HG03521 (cell line): ENCODE results near the gene HOGA1.
"Not testable (repeated sequence)": the region's sequence is repeated elsewhere in the genome, so short reads cannot be mapped to it uniquely, and the experiment has no call there.

ENCODE experiments used
- ATAC-seq: cut with Tn5 transposase; IDR thresholded peaks from one replicate; pipeline ENCODE4 v1.9.1; 2021; ENCODE audit warnings: mild to moderate bottlenecking, moderate library complexity; ENCODE audit not compliant: unreplicated experiment

HOGA1 gene

GRCh38 chr10:97554336-97554735 is 29.9 kb upstream of the HOGA1 start:
- ATAC-seq: not testable (repeated sequence)

DNA sequence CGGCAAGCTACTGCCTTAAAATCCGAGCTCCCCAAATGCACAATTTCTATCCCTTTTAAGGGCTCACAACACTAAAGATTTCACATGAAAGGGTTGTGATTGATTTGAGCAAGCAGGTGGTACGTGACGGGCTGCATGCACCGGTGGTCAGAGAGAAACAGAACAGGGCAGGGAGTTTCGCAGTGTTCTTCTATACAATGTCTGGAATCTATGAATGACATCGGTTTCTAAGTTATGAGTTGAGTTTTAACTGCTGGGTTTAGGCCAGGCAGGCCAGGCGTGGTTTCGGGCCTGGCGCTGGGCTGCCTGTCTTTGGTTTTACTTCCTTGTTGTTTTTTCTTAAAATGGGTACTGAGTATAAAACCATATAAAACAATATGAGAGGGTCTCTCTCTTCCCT is 28.6 kb upstream of the HOGA1 start:
- ATAC-seq: not testable (repeated sequence)

GRCh38 chr10:97560731-97561381 is 23.3 kb upstream of the HOGA1 start:
- not testable (repeated sequence) for ATAC-seq

DNA sequence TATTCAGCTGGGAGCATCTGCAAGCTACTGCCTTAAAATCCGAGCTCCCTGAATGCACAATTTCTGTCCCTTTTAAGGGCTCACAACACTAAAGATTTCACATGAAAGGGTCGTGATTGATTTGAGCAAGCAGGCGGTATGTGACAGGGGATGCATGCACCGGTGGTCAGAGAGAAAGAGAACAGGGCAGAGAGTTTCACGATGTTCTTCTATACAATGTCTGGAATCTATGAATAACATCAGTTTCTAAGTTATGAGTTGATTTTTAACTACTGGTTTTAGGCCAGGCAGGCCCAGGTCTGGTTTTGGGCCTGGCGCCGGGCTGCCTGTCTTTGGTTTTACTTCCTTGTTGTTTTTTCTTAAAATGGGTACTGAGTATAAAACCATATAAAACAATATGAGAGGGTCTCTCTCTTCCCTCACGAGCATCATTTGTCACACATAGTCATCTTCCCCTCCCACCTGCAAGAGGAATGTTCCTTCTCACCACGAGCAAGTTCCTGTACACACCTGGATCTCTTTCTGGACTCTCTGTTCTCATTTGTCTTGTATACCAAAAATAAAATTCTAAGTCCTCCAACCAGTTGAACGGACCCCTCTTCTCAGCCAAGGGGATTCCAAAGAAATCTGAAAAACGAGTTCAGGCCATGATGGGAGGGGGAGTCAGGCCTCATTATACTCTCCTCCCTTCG is 22.7 kb upstream of the HOGA1 start:
- ATAC-seq: not testable (repeated sequence)

- ATAC-seq: not testable (repeated sequence)
These were observed 21.9 kb upstream of the HOGA1 start for GRCh38 chr10:97562329-97562728.

GRCh38 chr10:97563337-97563736 is 20.9 kb upstream of the HOGA1 start:
- ATAC-seq: no peak

- ATAC-seq: no peak
These were observed 19.4 kb upstream of the HOGA1 start for GRCh38 chr10:97564776-97565175.

GRCh38 chr10:97566336-97566996 is 17.7 kb upstream of the HOGA1 start:
- ATAC-seq: no peak

- ATAC-seq: no peak
These were observed 16.3 kb upstream of the HOGA1 start for GRCh38 chr10:97567891-97568290.

DNA sequence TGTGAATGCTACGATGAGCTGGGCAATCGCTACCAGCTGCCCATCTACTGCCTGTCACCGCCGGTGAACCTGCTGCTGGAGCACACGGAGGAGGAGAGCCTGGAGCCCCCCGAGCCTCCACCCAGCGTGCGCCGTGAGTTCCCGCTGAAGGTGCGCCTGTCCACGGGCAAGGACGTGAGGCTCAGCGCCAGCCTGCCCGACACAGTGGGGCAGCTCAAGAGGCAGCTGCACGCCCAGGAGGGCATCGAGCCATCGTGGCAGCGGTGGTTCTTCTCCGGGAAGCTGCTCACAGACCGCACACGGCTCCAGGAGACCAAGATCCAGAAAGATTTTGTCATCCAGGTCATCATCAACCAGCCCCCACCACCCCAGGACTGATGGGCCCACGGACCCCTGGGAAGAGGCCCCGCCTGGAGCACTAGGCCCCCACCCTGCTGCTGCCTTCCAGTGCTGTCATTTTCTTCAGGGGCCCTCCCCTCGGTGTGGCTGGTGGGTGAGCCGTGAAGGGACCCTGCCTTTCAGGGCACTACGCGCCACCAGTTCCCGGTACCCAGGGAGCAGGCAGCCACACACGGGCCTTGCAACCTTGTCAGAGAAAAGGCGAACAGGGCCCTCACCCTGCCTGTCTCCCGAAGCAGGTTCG is 13.9 kb upstream of the HOGA1 start:
- ATAC-seq: no peak

- no peak for ATAC-seq
These were observed 13.3 kb upstream of the HOGA1 start for GRCh38 chr10:97570789-97571471.

- no peak for ATAC-seq
These were observed 12.6 kb upstream of the HOGA1 start for GRCh38 chr10:97571622-97572021.

- no peak for ATAC-seq
These were observed 11.8 kb upstream of the HOGA1 start, which contains the start of gene ANKRD2 for GRCh38 chr10:97572214-97572989. Gene ANKRD2, plus strand, starts transcription at chr10:97572779. Its CDS starts 10 bp downstream, at chr10:97572789.

DNA sequence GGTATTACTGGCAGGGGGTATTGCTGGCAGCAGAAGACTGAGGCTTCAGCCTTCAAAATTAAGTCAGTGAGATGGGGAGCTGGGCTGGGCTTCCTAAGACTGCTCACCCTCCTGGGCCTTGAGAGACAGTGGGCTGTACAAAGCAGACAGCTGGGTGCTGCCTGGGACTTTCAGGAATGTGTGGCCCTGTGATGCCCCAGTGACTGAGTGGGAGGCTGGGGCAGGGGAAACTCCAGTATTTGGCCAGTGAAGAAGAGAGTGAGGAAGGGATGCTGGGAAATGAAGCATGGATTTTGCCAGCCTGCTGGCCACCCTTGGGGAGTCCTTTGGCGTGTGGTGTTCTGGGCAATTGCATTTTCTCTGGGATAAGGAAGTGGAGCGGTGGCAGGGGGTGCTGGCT is 11.2 kb upstream of the HOGA1 start:
- ATAC-seq: no peak

- ATAC-seq: no peak
These were observed 10.5 kb upstream of the HOGA1 start for GRCh38 chr10:97573672-97574071.

- no peak for ATAC-seq
These were observed 9.6 kb upstream of the HOGA1 start for GRCh38 chr10:97574374-97575126.

GRCh38 chr10:97575127-97575668 is 9.0 kb upstream of the HOGA1 start:
- ATAC-seq: no peak

- not testable (repeated sequence) for ATAC-seq
These were observed 7.7 kb upstream of the HOGA1 start for GRCh38 chr10:97576487-97576886.

DNA sequence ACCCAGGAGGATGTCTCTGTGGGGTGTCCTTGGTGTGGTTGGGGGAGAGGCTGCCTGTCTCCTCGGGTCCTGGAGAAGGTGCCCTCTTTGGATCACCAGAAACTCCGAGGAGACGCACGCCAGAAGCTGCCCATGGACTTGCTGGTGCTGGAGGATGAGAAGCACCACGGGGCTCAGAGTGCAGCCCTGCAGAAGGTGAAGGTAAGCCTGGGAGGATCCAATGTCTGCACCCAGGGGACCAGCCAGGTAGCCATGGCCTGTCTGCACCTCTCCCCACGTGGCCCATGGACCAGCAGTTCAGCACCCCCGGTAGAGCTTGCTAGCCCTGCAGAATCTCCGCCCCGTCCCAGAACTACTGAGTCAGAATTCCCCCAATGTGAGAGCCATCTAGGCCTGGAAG is 6.5 kb upstream of the HOGA1 start:
- no peak for ATAC-seq
